SU-DHL-6 (cell line): Measurements from ENCODE around the gene ATAD3C.
"Not testable (repeated sequence)": the region's sequence is repeated elsewhere in the genome, so short reads cannot be mapped to it uniquely, and the experiment has no call there.

Experiments used
- H2AFZ ChIP-seq: fragments of 200-600 bp; sonication (generic); 2 replicates; pipeline ENCODE4 v1.6.1; 2014; ENCODE audit warnings: low read depth, mild to moderate bottlenecking, moderate library complexity, mixed read lengths, antibody characterized with exemption, low read length; ENCODE audit not compliant: severe bottlenecking
- H3F3A ChIP-seq: fragments of 200-600 bp; shearing (Covaris generic); 2 replicates; pipeline ENCODE4 v1.6.0; 2016; ENCODE audit warnings: antibody characterized with exemption, mild to moderate bottlenecking; ENCODE audit not compliant: insufficient read depth
- H3K27ac ChIP-seq: fragments of 200-600 bp; sonication (generic); 2 replicates; pipeline ENCODE4 v1.5.1; 2016; ENCODE audit warnings: low read depth, mild to moderate bottlenecking, low read length, moderate library complexity, mixed read lengths
- H3K27me3 ChIP-seq: fragments of 200-600 bp; sonication (generic), shearing (Covaris generic); 2 replicates; pipeline ENCODE4 v1.6.0; 2014; ENCODE audit warnings: mild to moderate bottlenecking, low read length
- H3K36me3 ChIP-seq: fragments of 200-600 bp; sonication (generic); 2 replicates; pipeline ENCODE4 v1.6.1; 2014; ENCODE audit warnings: mild to moderate bottlenecking, low read length, mixed read lengths
- H3K4me2 ChIP-seq: fragments of 300-600, 200-600 bp; shearing (Covaris generic), sonication (generic); 2 replicates; pipeline ENCODE4 v1.6.0; 2014; ENCODE audit warnings: low read length, low read depth, mild to moderate bottlenecking; ENCODE audit not compliant: poor library complexity, severe bottlenecking
- H3K4me3 ChIP-seq: fragments of 200-600 bp; sonication (generic); 2 replicates; pipeline ENCODE4 v1.5.1; 2014; ENCODE audit warnings: antibody characterized with exemption, low read length, mild to moderate bottlenecking, mixed read lengths; ENCODE audit not compliant: insufficient read depth, poor library complexity, severe bottlenecking
- H3K79me2 ChIP-seq: fragments of 200-600 bp; sonication (generic); 2 replicates; pipeline ENCODE4 v1.6.1; 2014; ENCODE audit warnings: mild to moderate bottlenecking, low read length, moderate library complexity; ENCODE audit not compliant: insufficient read depth
- H3K9ac ChIP-seq: fragments of 200-600 bp; sonication (generic); 2 replicates; pipeline ENCODE4 v1.7.0; 2014; ENCODE audit warnings: mild to moderate bottlenecking, low read length
- H3K9me2 ChIP-seq: fragments of 200-600 bp; sonication (generic); replicated peaks from 2 replicates; pipeline ENCODE4 v1.6.1; 2014; ENCODE audit warnings: low read length; ENCODE audit not compliant: insufficient read depth
- H3K9me3 ChIP-seq: fragments of 200-600 bp; sonication (generic); 2 replicates; pipeline ENCODE4 v1.6.1; 2014; ENCODE audit warnings: low read length, mixed read lengths; ENCODE audit not compliant: insufficient read depth
- H4K20me1 ChIP-seq: fragments of 200-600 bp; sonication (generic); 2 replicates; pipeline ENCODE4 v1.6.1; 2014; ENCODE audit warnings: low read depth, mild to moderate bottlenecking, antibody characterized with exemption, low read length, moderate library complexity, mixed read lengths
- EZH2phosphoT487 ChIP-seq: fragments of 200-600 bp; sonication (generic), shearing (Covaris generic); conservative IDR thresholded peaks from 2 replicates; pipeline ENCODE4 v1.6.1; 2018; ENCODE audit warnings: mild to moderate bottlenecking, antibody characterized with exemption, low read length, moderate library complexity, mixed read lengths
- TF ChIP-seq, protein P1 (sequence below): fragments of 200-600 bp; sonication (generic); IDR thresholded peaks from one replicate; pipeline ENCODE4 v1.5.1; 2017; ENCODE audit warnings: antibody characterized with exemption, mild to moderate bottlenecking, low read length, moderate library complexity; ENCODE audit not compliant: insufficient read depth, poor library complexity, severe bottlenecking

The ATAD3C gene

DNA sequence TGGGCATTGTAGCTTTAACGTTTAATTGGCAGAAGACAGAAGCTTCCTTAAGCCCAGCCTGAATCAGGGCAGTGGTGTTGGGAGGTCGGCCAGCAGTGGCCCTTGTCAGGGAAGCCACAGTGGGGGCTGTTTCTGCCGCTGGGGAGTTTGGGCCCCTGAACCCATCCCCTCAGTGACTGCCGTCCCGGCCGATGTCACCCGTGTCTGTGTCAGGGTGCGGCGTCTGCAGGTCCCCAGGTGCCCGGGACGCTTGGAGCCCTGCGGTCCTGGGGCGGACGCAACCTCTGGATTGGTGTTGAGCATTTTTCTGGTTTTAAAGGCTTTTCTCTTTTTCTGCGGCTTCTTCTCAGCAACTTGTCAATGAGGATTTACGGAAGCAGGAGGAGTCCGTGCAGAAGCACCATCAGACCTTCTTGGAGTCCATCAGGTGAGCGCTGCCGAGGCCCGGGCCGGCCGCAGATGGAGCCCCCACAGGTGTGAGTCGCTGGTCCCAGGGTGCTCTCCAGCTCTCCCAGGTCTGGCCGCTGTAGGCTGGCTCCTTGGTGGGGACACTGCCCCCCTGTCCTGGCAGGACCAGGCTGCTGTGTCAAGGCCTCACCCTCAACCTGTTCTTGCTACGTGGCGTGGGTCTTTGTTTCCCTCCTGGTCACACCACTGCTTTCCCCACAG is 2.3 kb downstream of the ATAD3C start:
- Histone ChIP-seq H3K9me3 (no peaks in the 10 kb centered on the region), H3K27ac (no peak overlapping the region), H3K79me2 (no peaks in the 10 kb centered on the region), H3K9me2 (no peaks in the 10 kb centered on the region), H4K20me1 (no peaks in the 10 kb centered on the region), H3F3A (no peaks in the 10 kb centered on the region), H3K4me3 (no peak overlapping the region), H3K36me3 (no peaks in the 10 kb centered on the region), H3K9ac (no peak overlapping the region), H3K27me3 (no peaks in the 10 kb centered on the region), H2AFZ (no peak overlapping the region), H3K4me2 (no peak overlapping the region)
- TF ChIP-seq EZH2phosphoT487: no peak
- TF ChIP-seq, protein P1, sequence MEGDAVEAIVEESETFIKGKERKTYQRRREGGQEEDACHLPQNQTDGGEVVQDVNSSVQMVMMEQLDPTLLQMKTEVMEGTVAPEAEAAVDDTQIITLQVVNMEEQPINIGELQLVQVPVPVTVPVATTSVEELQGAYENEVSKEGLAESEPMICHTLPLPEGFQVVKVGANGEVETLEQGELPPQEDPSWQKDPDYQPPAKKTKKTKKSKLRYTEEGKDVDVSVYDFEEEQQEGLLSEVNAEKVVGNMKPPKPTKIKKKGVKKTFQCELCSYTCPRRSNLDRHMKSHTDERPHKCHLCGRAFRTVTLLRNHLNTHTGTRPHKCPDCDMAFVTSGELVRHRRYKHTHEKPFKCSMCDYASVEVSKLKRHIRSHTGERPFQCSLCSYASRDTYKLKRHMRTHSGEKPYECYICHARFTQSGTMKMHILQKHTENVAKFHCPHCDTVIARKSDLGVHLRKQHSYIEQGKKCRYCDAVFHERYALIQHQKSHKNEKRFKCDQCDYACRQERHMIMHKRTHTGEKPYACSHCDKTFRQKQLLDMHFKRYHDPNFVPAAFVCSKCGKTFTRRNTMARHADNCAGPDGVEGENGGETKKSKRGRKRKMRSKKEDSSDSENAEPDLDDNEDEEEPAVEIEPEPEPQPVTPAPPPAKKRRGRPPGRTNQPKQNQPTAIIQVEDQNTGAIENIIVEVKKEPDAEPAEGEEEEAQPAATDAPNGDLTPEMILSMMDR: no peak

DNA sequence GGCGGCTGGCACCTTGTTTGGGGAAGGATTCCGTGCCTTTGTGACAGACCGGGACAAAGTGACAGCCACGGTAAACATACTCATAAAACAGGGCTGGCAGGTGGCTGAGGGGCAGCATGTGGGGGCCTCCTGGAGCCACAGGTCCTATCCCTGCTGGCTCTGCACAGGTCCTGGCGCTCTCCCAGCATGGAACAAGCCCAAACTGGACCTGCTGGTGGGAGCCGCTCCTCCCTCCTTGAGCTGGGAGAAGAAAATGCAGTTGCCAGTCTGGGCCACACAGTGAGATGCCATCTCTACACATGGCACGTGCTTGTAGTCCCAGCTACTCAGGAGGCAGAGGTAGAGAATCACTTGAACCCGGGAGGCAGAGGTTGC is 2.9 kb downstream of the ATAD3C start:
- not testable (repeated sequence) for H3K4me2 ChIP-seq

DNA sequence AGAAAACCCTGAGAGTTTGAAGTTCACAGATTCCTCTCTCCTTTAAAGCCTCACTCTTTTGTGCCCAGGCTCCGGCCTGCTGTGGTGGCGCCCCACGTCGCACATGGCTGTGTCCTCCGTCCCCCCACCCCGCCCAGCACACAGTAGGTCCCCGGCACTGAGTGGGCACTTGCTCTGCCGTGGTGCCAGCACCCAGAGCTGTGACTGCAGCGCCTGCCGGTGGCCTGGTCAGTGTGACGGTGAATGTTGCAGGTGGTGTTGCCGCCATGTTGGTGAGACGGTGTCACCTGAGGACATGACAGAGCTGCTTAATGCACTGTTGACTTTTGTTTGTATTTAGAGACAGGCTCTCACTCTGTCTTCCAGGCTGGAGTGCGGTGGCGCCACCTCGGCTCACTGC is 3.4 kb downstream of the ATAD3C start:
- Histone ChIP-seq H3K36me3 (no peaks in the 10 kb centered on the region), H3K9me2 (no peaks in the 10 kb centered on the region), H3K27ac (no peak overlapping the region), H3K79me2 (no peaks in the 10 kb centered on the region), H3K9ac (no peak overlapping the region), H3F3A (no peaks in the 10 kb centered on the region), H4K20me1 (no peaks in the 10 kb centered on the region), H2AFZ (no peak overlapping the region), H3K4me2 (no peak overlapping the region), H3K27me3 (no peaks in the 10 kb centered on the region), H3K9me3 (no peaks in the 10 kb centered on the region), H3K4me3 (no peak overlapping the region)
- TF ChIP-seq EZH2phosphoT487: no peak
- TF ChIP-seq, protein P1: no peak

More for the DNA sequence above, 2.9 kb downstream of the ATAD3C start:
- H3K9me3 ChIP-seq, H3K4me3 ChIP-seq, H3K9ac ChIP-seq, H2AFZ ChIP-seq, H3K27me3 ChIP-seq, H3K79me2 ChIP-seq, H3K36me3 ChIP-seq, H3F3A ChIP-seq, H4K20me1 ChIP-seq, H3K9me2 ChIP-seq, H3K27ac ChIP-seq: not testable (repeated sequence)

DNA sequence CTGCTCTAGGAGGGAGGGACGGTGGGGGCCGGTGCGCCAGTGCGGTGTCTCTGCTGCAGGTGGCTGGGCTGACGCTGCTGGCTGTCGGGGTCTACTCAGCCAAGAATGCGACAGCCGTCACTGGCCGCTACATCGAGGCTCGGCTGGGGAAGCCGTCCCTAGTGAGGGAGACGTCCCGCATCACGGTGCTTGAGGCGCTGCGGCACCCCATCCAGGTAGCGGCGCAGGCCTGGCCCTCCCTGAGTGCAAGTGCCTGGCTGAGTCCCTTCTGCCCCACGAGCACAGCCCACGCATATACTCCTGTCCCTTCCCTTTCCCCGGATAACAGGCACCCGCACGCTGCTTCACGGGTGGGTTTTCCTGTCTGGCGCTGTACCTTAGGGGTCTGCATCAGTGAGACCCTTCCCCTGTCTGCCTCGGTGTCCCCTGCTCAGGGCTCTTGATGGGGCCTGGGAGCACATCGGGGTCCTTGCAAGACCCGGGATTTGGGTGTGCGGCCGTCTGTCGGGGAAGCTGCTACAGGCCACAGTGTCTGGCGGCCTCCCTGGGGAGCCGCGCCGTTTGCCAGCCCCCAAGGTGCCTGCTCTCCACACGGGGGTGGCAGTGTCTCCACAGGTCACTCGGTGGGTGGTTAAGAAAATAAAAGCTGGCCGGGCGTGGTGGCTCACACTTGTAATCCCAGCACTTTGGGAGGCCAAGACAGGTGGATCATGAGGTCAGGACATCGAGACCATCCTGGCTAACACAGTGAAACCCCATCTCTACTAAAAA is 5.0 kb downstream of the ATAD3C start:
- H3K4me2 ChIP-seq, H3K9ac ChIP-seq, H3K27me3 ChIP-seq, H3K9me2 ChIP-seq, H3K4me3 ChIP-seq, H3F3A ChIP-seq, H2AFZ ChIP-seq, H3K36me3 ChIP-seq, H4K20me1 ChIP-seq, H3K27ac ChIP-seq, H3K9me3 ChIP-seq, H3K79me2 ChIP-seq: not testable (repeated sequence)
